DND-41 (cell line): ENCODE measurements around the gene IGSF1.

Experiments
- CTCF ChIP-seq: IDR thresholded peaks from 2 replicates; pipeline ENCODE4 v1.5.1; 2012; ENCODE audit warnings: borderline replicate concordance, low read length, moderate library complexity, mild to moderate bottlenecking; ENCODE audit not compliant: poor library complexity, severe bottlenecking; ENCODE audit errors: extremely low read depth
- EZH2 ChIP-seq: IDR thresholded peaks from 3 replicates; pipeline ENCODE4 v1.6.1; 2012; ENCODE audit warnings: borderline replicate concordance, low read depth, mild to moderate bottlenecking, moderate library complexity, low read length, inconsistent platforms; ENCODE audit not compliant: severe bottlenecking

DNA sequence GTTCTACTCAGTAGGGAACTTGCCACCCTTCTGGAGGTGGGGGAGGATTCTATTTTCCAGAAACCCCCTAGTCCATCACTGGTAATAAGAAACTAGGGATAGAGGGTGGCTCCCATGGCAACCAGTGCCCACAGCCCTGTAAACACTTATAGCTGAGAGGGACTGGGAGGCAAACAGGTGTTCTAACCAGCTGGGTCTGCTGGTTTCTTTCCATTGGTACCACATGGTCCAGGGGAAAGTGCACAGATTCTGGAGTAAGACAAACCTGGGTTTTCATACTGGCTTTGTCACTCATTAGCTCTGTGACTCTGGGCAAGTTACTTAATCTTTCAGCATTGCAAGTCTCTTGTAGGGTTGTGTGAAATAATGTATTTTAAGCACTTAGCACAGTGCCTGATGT is 26.9 kb downstream of the IGSF1 start:
- TF ChIP-seq CTCF (no peak), EZH2 (no peak)
